HepG2 (cell line): ENCODE measurements around the gene AHCTF1. TPM values are rescaled to one million over a fixed set of nuclear protein-coding genes. Genes with fewer than 3 reads are reported as not detected.
A peak's percentile ranks its signal among the peaks of the same experiment; 100 is the strongest.

Experiments
- DMAP1 ChIP-seq: IDR thresholded peaks from 2 replicates; pipeline ENCODE4 v1.6.1; 2016
- EED ChIP-seq: sonication (generic); formaldehyde crosslinking; IDR thresholded peaks from 2 replicates; pipeline ENCODE4 v1.5.0; 2020; ENCODE audit warnings: mild to moderate bottlenecking, missing genetic modification reagents
- HCFC1 ChIP-seq: fragments of 150-350 bp; IDR thresholded peaks from 2 replicates; pipeline ENCODE4 v1.6.1; 2014; ENCODE audit warnings: low read depth, low read length
- HOMEZ ChIP-seq: IDR thresholded peaks from 2 replicates; pipeline ENCODE4 v1.6.1; 2016; ENCODE audit warnings: low read depth
- KLF15 ChIP-seq: sonication (generic); formaldehyde crosslinking; IDR thresholded peaks from 2 replicates; pipeline ENCODE4 v1.8.1; 2023; ENCODE audit warnings: borderline replicate concordance, mild to moderate bottlenecking, inconsistent platforms, missing genetic modification reagents, mixed read lengths
- MZF1 ChIP-seq: sonication (generic); formaldehyde crosslinking; IDR thresholded peaks from 2 replicates; pipeline ENCODE4 v1.8.1; 2023; ENCODE audit warnings: mild to moderate bottlenecking, missing genetic modification reagents, borderline replicate concordance
- RBM22 ChIP-seq: fragments of 200-400 bp; formaldehyde crosslinking; optimal IDR thresholded peaks from 2 replicates; pipeline ENCODE3; 2017; ENCODE audit warnings: mild to moderate bottlenecking, low read length, moderate library complexity
- RNF219 ChIP-seq: sonication (generic); formaldehyde crosslinking; IDR thresholded peaks from 2 replicates; pipeline ENCODE4 v1.5.0; 2020; ENCODE audit warnings: mild to moderate bottlenecking, missing genetic modification reagents
- TCF12 ChIP-seq, 2 experiments: fragments of 450-650 bp in 1 of 2; sonication (generic) in 1 of 2; formaldehyde crosslinking in 1 of 2; IDR thresholded peaks; 2 replicates each; pipeline versions ENCODE4 v1.6.1 to v1.8.0; 2017 to 2022; ENCODE audit warnings: antibody characterized with exemption in 1 of 2, mild to moderate bottlenecking in 1 of 2, missing genetic modification reagents in 1 of 2, moderate library complexity in 1 of 2
- THRA ChIP-seq: sonication (generic); formaldehyde crosslinking; IDR thresholded peaks from 2 replicates; pipeline ENCODE4 v1.4.0; 2020; ENCODE audit warnings: missing genetic modification reagents, borderline replicate concordance
- ZBTB33 ChIP-seq: sonication (generic); formaldehyde crosslinking; IDR thresholded peaks from 2 replicates; pipeline ENCODE4 v1.4.0; 2020; ENCODE audit warnings: missing genetic modification reagents
- ZNF10 ChIP-seq: sonication (generic); formaldehyde crosslinking; IDR thresholded peaks from 2 replicates; pipeline ENCODE4 v1.4.0; 2020; ENCODE audit warnings: mild to moderate bottlenecking, low read depth, missing genetic modification reagents, borderline replicate concordance
- ZNF317 ChIP-seq: sonication (generic); formaldehyde crosslinking; IDR thresholded peaks from 2 replicates; pipeline ENCODE4 v1.5.0; 2020; ENCODE audit warnings: mild to moderate bottlenecking, missing genetic modification reagents
- ZNF512B ChIP-seq: sonication (generic); formaldehyde crosslinking; IDR thresholded peaks from 2 replicates; pipeline ENCODE4 v1.5.1; 2020; ENCODE audit warnings: missing genetic modification reagents, mild to moderate bottlenecking, borderline replicate concordance
- ZNF580 ChIP-seq: IDR thresholded peaks from 2 replicates; pipeline ENCODE4 v1.6.1; 2016; ENCODE audit warnings: low read depth, borderline replicate concordance
- polyA plus RNA-seq, 8 experiments: library from polyadenylated mRNA; depleted of rRNA in 3 of 8; stranded (reverse) in 7 of 8; unstranded in 1 of 8; fragments of >200 nt; fragmentation: Illumina TruSeq in 4 of 8; extraction: Trizol in 4 of 8; gene quantifications; 2 replicates each; pipeline versions ENCODE4 v1.2.1 to v1.2.3, GENCODE V29; 2011 to 2016; ENCODE audit warnings: low read depth in 4 of 8, missing spikeins in 1 of 8, mixed read lengths in 1 of 8; ENCODE audit not compliant: insufficient read depth in 1 of 8
- total RNA-seq, 5 experiments: library from RNA; depleted of rRNA; stranded (reverse); fragments of >200 nt; fragmentation: Illumina TruSeq; extraction: Trizol; gene quantifications; 2 replicates each; pipeline ENCODE4 v1.2.3, GENCODE V29; 2016; ENCODE audit warnings: low read depth in 1 of 5

Gene AHCTF1
- total and polyA plus RNA-seq, 2 of the 13 experiments (the other 11 are each of a cell fraction or from before 2014, with no cell fraction given): 16.6 to 45.9 TPM

- TF ChIP-seq RNF219 (no peak), THRA (CRISPR knock-in tag) (peak; percentile 33; the same call in 1 of the 2 replicates), ZNF512B (CRISPR knock-in tag) (no peak), ZNF580 (CRISPR knock-in tag) (peak; percentile 37; the same call in 1 of the 2 replicates), DMAP1 (CRISPR knock-in tag) (0 out of 2 replicates have a peak, but pooled peaks have one; percentile 27), HCFC1 (no peak), ZNF10 (no peak), MZF1 (CRISPR knock-in tag) (no peak), TCF12 (IDR thresholded peaks at IDR 0.05) (no peak), TCF12 (CRISPR knock-in tag; IDR thresholded peaks at IDR 0.05) (no peak), RBM22 (no peak), ZNF317 (CRISPR knock-in tag) (peak; percentile 56; the same call in 1 of the 2 replicates), KLF15 (CRISPR knock-in tag) (no peak), EED (no peak), HOMEZ (CRISPR knock-in tag) (peak; percentile 92), ZBTB33 (peak; percentile 52; the same call in 1 of the 2 replicates)
Observed at GRCh38 chr1:246947255-246947654, 15.5 kb upstream of the AHCTF1 start (continued).
